ENCODE results near the gene CUL9. TPM values are rescaled to one million over a fixed set of nuclear protein-coding genes. Genes with fewer than 3 reads are reported as not detected.

Gene CUL9
- total RNA-seq, 1 donor, result 47.7 TPM

DNA sequence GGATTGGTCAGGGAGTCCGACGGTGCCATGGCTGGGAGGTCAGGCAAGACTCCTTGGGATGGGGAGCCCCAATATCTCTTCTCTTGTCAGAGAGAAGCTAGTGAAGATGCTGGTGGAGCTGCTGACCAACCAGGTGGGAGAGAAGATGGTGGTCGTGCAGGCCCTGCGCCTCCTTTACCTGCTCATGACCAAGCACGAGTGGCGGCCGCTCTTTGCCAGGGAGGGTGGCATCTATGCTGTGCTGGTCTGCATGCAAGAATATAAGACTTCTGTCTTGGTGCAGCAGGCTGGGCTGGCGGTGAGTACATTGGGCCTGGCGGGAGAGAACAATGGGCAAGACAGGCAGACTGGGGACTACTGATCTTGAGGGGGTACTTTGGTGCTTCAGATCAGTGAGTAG lies 10.9 kb downstream of the CUL9 start:
- DNase-seq (ENCODE audit: low read depth in 2 of 3, low spot score in 2 of 3), result no peak

DNA sequence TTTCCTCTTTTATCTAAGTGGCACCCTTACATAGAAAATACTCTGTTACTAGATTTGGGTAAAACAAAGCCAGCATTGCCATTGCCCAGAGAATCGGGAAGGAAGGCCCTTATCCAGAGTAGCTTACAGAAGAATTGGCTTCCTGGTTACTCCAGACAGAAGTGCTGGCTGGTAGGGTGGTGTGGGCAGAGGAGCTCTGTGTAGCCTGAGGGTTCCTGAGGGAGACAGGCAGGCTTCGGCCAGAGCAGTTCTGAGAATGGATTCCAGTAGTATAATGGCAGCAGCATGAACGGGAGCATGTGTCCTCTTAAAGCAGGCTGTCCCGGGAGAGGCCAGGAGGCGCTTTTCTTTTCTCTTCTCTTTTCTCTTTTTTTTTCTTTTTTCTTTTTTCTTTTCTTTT lies 11.9 kb downstream of the CUL9 start:
- no peak for DNase-seq (ENCODE audit: low read depth in 2 of 3, low spot score in 2 of 3)

DNA sequence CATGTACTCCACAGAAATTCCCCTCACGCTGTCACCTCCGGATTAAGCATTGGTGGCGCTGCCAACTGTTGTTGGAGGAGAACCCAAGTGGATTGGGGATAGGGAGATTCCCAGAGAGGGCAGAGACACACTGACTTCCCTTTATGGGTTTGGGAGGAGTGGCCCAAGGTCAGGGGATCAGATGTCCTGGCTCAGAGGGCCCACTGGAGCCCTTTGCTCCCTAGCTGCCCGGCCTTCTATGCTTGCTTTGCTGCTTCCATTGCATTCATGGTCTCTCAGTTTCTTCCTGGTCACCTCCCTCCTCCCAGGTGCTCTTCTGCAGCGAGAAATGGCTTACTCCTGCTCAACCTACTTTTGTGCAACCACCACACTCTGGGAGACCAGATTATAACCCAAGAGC lies 14.3 kb downstream of the CUL9 start:
- no peak for DNase-seq (ENCODE audit: low read depth in 2 of 3, low spot score in 2 of 3)

DNA sequence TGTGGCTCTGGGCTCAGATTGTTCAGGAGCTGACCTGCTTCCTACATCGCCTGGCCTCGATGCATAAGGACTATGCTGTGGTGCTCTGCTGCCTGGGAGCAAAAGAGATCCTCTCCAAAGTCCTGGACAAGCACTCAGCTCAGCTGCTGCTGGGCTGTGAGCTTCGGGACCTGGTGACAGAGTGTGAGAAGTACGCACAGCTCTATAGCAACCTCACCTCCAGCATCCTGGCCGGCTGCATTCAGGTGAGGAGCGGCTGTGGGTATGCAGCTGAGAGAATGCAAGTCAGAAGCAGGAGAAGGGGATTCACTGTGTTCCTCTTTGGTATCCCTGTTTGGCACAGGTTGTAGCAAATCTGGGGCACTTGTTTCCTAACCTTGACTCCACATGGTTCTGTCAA lies 17.9 kb downstream of the CUL9 start:
- no peak for DNase-seq (ENCODE audit: low read depth in 2 of 3, low spot score in 2 of 3)

DNA sequence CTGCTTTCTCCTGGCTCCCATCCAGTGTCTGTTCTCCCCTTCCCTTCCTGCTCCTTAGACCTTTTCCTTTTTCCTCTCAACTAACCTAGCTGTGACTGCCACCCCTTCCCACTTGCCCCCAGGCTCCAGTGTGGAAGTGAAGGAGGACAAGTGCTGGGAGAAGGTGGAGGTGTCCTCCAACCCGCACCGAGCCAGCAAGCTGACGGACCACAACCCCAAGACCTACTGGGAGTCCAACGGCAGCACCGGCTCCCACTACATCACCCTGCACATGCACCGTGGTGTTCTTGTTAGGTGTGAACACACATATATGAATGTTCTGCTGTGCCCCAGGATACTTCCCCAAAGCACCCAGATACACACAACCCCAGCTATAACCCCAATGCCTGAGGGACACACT lies 18.5 kb downstream of the CUL9 start:
- DNase-seq (ENCODE audit: low read depth in 2 of 3, low spot score in 2 of 3), result no peak

DNA sequence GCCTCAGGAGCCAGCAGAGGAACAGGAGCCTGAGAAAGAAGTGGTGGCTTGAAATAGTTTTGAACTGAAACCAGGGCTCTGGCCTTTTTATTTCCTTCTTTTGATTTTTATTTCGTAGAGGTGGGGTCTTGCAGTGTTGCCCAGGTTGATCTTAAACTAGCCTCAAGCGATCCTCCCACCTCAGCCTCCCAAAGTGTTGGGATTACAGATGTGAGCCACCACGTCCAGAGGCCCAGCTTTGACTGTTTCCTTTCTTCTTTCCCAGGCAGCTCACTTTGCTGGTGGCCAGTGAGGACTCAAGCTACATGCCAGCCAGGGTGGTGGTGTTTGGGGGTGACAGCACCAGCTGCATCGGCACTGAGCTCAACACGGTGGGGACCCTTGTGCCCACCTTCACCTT lies 20.5 kb downstream of the CUL9 start:
- no peak for DNase-seq (ENCODE audit: low read depth in 2 of 3, low spot score in 2 of 3)

DNA sequence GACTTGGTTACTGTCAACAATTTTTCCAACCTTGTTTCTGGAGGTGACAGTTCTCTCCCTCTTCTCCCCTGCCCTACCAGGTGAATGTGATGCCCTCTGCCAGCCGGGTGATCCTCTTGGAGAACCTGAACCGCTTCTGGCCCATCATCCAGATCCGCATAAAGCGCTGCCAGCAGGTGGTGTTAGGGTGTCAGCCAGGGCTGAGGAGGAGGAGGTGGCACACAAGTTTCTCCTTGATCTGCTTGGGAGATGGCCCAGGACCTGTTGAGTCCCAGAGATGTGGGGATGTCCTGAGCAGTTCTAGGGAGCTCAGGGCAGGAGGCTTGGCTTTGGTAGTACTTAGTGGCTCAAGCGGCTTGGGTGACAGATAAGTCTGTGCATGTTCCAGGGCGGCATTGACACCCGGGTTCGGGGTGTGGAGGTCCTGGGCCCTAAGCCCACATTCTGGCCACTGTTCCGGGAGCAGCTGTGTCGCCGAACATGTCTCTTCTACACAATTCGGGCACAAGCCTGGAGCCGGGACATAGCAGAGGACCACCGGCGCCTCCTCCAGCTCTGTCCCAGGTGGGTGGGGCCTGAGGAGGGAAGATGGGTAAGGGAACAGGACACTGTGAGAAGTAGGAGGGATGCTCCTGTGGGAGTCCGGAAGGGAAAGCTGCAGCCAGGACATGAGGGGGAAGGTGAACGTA lies 21.2 kb downstream of the CUL9 start:
- no peak for DNase-seq (ENCODE audit: low read depth in 2 of 3, low spot score in 2 of 3)

DNA sequence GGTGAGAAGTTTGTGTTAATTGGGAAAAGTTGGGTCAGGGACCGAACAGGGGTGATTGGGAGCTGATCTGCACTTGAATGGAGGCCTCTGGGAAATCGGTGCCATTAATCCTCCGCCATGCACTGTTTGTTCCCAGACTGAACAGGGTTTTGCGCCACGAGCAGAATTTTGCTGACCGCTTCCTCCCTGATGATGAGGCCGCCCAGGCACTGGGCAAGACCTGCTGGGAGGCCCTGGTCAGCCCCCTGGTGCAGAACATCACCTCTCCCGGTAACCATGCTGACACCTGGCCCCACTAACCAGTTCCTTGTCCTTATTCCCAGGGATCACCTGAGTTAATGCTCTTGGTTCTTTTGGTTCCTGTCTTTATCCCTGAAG lies 21.7 kb downstream of the CUL9 start:
- DNase-seq (ENCODE audit: low read depth in 2 of 3, low spot score in 2 of 3), result no peak

DNA sequence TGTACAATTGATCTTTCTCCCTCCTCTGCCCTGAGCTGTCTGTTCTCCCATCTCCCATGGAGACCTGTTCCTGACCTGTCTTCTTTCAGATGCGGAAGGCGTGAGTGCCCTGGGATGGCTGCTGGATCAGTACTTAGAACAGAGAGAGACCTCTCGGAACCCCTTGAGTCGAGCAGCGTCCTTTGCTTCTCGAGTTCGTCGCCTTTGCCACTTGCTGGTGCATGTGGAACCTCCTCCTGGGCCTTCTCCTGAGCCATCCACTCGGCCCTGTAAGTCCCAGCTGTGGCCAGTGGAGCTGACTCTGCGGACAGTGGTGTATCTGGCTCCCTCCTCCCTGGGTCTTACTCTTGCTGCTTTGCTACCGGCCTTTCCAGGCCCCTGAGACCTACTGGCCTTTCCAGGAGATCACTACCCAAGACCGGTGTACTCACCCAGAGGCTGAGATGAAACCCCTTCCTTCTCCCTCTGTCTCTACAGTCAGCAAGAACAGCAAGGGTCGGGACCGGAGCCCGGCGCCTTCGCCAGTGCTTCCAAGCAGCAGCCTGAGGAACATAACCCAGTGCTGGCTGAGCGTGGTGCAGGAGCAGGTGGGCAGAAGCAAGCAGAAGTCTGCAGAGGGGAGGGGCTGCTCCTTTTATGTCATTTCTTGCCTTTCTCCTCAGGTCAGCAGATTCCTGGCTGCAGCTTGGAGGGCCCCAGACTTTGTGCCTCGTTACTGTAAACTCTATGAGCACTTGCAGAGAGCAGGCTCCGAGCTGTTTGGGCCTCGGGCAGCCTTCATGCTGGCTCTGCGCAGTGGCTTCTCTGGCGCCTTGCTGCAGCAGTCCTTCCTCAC lies 22.5 kb downstream of the CUL9 start:
- no peak for DNase-seq (ENCODE audit: low read depth in 2 of 3, low spot score in 2 of 3)

DNA sequence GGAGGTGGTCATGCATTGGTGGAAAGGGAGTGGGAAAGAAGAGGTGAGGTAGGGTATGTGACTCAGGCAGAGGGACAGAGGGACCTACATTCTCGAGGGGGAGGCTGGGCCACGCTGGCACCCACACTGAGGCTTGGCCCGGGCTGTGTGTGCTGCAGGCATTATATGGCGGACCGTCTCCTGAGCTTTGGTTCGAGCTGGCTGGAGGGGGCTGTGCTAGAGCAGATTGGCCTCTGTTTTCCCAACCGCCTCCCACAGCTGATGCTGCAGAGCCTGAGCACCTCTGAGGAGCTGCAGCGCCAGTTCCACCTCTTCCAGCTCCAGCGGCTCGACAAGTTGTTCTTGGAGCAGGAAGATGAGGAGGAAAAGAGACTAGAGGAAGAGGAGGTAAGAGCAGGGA lies 23.9 kb downstream of the CUL9 start:
- no peak for DNase-seq (ENCODE audit: low read depth in 2 of 3, low spot score in 2 of 3)

DNA sequence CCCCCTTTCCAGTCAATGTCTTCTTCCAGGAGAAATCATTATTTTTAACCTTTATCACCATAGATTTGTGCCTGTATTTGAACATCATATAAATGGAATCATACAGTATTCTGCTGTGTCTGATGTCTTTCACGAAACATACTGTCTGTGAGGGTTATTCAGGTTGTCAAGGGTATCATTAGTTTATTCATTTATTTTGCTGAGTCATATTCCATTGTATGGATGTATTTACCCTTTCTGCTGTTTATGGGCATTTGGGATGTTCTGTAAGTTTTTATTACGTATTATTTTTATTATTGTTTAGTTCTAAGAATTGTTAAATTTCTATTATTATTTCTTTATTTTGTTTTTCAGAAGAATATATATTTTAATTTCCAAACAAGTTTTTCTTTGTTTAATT lies 25.3 kb downstream of the CUL9 start:
- DNase-seq (ENCODE audit: low read depth in 2 of 3, low spot score in 2 of 3), result no peak

DNA sequence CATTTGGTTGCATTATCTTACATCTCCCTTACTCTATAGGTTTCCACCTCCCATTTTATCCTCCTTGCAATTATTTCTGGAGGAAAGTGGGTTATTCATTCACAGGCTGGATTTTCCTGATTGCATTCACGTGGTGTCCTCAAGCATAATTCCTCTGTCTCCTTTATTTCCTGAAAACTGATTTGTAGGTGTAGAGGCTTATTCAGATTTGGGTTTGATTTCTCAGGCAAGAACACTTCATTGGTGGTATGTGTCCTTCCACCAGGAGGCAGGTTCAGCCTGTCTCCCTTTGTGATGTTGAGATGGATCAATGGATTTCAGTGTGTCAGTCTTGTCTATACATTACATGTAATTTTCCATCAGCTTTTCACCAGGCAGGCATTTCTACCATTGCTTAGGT lies 30.0 kb downstream of the CUL9 start:
- no peak for DNase-seq (ENCODE audit: low read depth in 2 of 3, low spot score in 2 of 3)

DNA sequence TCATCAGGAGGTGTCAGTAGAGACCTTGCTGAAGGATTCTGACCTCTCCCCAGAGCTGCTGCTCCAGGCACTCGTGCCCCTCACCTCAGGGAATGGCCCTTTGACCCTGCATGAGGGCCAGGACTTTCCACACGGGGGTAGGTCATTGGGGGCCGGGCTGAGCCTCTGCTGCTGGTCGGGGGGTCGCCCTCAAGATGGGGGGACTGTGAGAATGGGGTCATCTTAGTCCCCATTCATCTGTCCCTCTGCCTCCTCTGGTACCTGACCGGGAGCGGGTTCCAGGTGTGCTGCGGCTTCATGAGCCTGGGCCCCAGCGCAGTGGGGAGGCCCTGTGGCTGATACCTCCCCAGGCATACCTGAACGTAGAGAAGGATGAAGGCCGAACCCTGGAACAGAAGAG lies 31.4 kb downstream of the CUL9 start:
- no peak for DNase-seq (ENCODE audit: low read depth in 2 of 3, low spot score in 2 of 3)

DNA sequence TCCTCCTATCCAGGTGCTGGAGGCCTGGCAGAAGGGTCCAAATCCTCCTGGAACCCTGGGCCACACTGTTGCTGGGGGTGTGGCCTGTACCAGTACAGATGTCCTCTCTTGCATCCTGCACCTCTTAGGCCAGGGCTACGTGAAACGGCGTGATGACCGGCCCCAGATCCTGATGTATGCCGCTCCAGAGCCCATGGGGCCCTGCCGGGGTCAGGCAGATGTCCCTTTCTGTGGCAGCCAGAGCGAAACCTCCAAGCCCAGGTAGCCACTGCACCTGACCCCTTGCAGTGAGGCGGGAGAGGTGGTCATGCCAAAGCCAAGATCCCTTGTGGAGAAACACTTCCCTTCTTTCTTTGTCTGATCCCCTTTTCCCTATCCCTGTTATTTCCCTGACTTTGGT lies 33.1 kb downstream of the CUL9 start:
- no peak for DNase-seq (ENCODE audit: low read depth in 2 of 3, low spot score in 2 of 3)

DNA sequence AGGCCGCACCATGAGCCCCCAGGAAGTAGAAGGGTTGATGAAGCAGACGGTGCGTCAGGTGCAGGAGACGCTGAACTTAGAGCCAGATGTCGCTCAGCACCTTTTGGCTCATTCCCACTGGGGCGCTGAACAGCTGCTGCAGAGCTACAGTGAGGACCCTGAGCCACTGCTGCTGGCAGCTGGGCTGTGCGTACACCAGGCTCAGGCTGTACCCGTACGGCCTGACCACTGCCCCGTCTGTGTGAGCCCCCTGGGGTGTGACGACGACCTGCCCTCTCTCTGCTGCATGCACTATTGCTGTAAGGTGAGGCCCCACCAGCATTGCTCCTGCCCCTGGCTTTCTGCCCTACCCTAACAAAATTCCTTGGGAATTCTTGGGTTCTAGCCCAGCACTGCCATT lies 34.2 kb downstream of the CUL9 start:
- DNase-seq (ENCODE audit: low read depth in 2 of 3, low spot score in 2 of 3), result no peak

DNA sequence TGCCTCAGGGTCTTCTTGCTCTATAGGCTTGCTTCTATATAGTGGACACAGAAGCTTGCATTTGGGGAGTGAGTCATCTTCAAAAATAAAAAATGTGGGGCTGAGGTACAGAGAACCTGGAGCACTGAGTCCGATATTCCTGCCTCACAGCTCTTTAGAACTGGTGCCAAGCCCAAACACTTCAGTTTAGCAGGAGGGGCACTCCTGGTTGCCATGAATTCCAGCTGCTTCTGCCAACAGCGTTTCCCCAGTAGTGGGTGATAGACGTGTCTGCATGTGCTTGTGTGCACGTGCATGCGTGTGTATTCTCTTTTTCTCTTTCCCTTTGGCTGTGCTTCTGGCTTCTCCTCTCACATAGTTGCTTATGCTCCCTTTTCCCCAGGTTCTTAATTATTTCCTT lies 35.4 kb downstream of the CUL9 start:
- no peak for DNase-seq (ENCODE audit: low read depth in 2 of 3, low spot score in 2 of 3)

DNA sequence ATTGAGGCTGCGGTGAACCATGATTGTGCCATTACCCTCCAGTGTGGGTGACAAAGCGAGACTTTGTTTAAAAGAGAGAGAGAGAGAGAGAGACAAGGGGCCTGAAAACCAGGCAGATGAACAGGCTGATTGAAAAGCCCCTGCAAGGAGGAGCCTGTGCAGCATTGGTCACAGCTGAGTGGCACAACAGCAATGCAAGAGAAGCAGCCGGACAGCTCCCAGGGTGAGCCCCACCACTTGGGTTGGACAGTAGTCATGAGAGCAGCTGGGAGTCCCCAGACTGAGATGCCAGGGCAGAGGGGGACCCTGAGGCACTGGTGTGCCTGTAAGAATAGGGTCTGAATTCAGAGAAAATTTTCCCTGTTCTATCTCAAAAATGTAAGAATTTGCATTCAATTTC lies 37.1 kb downstream of the CUL9 start:
- DNase-seq (ENCODE audit: low read depth in 2 of 3, low spot score in 2 of 3), result no peak

DNA sequence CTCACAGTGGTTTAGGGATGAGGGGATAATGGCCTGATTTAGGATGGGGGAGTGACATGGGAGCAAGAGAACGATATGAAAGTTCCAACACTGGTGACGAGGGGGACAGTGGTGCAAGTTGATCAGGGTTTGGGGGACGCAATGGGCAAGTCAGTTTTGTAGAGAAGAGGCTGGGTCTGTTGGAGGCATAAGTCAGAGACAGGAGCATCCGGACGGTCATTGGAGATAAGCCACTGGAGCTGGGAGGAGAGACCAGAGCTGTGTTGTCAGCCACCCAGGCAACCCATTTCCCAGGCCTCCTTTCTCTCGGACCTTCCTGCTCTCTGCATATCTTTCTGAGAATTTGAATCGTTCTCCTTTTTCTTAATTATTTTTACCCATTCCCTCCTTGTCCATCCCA lies 37.8 kb downstream of the CUL9 start:
- DNase-seq (ENCODE audit: low read depth in 2 of 3, low spot score in 2 of 3), result no peak

DNA sequence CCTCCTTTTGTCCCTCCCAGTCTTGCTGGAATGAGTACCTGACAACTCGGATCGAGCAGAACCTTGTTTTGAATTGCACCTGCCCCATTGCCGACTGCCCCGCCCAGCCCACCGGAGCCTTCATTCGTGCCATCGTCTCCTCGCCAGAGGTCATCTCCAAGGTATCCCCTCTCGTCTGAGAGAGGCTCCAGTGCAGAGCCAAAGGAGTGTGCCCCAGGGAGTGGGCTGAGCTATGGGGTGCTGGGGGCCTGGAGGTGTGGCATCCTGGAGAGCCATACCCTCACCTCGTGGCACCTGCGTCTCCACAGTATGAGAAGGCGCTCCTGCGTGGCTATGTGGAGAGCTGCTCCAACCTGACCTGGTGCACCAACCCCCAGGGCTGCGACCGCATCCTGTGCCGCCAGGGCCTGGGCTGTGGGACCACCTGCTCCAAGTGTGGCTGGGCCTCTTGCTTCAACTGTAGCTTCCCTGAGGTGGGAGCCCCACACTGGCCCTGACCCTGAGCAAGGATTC lies 38.5 kb downstream of the CUL9 start:
- no peak for DNase-seq (ENCODE audit: low read depth in 2 of 3, low spot score in 2 of 3)

DNA sequence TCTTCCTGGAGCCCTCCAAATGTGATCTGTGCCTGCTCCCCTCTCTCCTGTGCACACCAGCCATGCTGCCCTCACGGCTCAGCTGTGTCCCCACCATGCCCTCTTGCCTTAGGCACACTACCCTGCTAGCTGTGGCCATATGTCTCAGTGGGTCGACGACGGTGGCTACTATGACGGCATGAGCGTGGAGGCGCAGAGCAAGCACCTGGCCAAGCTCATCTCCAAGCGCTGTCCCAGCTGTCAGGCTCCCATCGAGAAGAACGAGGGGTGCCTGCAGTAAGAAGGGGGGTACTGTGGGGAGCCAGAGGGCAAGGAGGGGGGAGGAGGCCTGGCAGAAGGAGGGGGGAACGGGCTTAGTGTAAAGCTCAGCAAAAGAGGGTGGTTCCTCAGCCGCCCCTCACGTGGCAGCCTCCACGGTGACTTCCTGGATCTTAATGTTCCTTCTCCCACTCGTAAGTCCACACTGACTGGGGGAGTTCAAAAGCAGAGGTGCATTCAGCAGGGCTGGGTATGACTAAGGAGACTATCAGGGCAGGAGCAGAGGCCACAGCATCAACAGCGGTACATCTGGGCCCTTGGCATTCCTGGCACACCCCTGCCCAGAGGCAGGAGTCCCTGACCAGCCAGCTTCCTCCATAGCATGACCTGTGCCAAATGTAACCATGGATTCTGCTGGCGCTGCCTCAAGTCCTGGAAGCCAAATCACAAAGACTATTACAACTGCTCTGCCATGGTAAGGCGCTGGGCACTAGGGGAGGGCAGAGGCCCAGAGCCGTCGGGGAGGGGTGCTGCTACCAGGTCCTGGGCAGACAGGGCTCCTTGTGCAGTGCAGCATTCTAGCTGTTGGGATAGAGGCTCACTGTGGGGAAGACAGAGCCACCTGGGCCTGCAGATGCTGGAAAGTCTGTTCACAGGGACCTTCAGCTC lies 39.3 kb downstream of the CUL9 start:
- no peak for DNase-seq (ENCODE audit: low read depth in 2 of 3, low spot score in 2 of 3)

DNA sequence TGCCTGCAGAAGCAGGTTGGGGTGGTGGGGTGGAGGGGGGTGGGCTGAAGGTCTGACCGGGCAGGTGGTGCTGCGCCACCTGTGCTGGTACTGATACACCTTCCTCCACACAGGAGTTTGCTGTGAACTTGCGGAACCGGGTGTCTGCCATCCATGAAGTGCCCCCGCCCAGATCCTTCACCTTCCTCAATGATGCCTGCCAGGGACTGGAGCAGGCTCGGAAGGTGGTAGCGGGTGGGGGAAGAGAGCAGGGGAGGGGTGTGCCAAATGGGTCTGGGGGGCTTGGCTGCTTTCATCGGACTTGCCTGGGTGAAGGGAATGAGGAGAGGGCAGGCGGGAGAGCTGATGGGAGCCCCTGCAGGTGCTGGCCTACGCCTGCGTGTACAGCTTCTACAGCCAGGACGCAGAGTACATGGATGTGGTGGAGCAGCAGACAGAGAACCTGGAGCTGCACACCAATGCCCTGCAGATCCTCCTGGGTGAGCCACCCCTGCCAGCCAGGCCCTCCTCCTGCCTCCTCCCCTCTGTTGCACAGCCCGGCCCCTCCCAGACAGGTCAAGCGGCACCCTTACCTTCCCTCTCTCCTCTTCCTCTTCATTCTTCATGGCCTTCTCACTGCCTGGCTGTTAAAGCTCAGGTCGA lies 40.5 kb downstream of the CUL9 start:
- no peak for DNase-seq (ENCODE audit: low read depth in 2 of 3, low spot score in 2 of 3)
